Fibroblast of lung (primary cell): ENCODE data around the gene AKAP14.

Experiments
- CTCF ChIP-seq, 2 donors: IDR thresholded peaks in 1 of 2; conservative IDR thresholded peaks in 1 of 2; 1 replicate in 1 of 2; 2 replicates in 1 of 2; pipeline ENCODE4 v1.5.1; 2011 to 2012; ENCODE audit warnings: low read length in 2 of 2, control low read depth in 1 of 2, inconsistent platforms in 1 of 2, low read depth in 1 of 2, mild to moderate bottlenecking in 1 of 2
- EZH2 ChIP-seq: IDR thresholded peaks from 2 replicates; pipeline ENCODE4 v1.5.1; 2012; ENCODE audit warnings: low read length, control low read depth, mild to moderate bottlenecking; ENCODE audit errors: missing control alignments

DNA sequence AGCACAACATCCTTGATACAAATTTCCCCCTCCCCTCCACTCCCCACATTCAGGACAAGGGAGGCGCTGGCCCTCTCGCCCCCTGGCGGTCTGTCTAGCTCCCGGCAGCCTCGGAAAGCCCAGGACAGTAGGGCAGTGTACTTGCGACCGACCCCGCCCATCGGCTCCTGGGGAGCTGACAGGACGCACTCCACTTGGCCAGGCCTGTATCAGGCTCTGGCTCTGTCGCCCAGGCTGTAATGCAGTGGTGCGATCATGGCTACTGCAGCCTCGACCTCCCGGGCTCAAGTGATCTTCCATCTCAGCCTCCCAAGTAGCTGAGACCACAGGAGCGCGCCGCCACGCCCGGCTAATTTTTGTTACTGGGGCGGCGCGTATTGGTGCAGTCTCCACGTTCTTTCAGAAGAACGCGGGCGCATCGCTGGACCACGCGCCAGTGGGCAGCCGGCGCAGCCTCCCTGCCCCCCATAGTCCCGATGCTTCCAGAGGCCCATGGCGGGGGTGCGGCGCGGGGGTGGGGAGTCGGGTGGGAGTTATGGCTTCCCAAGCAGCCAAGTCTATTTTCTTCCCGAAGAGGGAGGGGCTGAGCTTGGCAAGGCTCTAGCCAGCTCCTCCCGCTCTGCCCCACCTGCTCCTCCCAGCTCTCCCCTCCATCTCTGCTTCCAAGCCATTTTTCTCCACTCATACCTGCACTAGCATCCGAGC, 7.8 kb upstream of the AKAP14 start:
- TF ChIP-seq CTCF (conservative IDR thresholded peaks at IDR 0.05 in 1 of 2, IDR thresholded peaks at IDR 0.05 in 1 of 2; ENCODE audit: low read depth in 1 of 2, low read length in 2 of 2) (peak; percentile 42 to 64), EZH2 (no peak)
